Right lobe of liver (tissue), 4 donors: ENCODE measurements around the gene SRD5A2.

Experiments
- CTCF ChIP-seq, 4 donors: fragments of 200-600 bp in 3 of 4; fragments of 450-650 bp in 1 of 4; IDR thresholded peaks; one replicate each; pipeline versions ENCODE4 v1.5.1 to v1.8.0; 2016 to 2022; ENCODE audit warnings: antibody characterized with exemption in 4 of 4, mild to moderate bottlenecking in 2 of 4
- POLR2A ChIP-seq: fragments of 450-650 bp; IDR thresholded peaks from one replicate; pipeline ENCODE4 v1.6.1; 2017; ENCODE audit warnings: antibody characterized with exemption, mild to moderate bottlenecking
- donor health status: DM: no; HTN: no; CAD: no.
- donor health status: DM: no; HTN: no; CAD: no.
- donor health status: DM: no; HTN: yes; CAD: no.

GRCh38 chr2:31553362-31553761 lies 27.4 kb downstream of the SRD5A2 start:
- TF ChIP-seq CTCF (IDR thresholded peaks at IDR 0.05) (no peak), POLR2A (no peak)
